Measurements from ENCODE around the gene SUSD6.
A peak's percentile ranks its signal among the peaks of the same experiment; 100 is the strongest.

The SUSD6 gene

GRCh38 chr14:69662636-69663299 is 51.4 kb downstream of the SUSD6 start:
- Histone ChIP-seq H3K9me3 (ENCODE audit: control insufficient read depth, insufficient read depth, low read length) (no peaks in the 10 kb centered on the region), H4K20me1 (ENCODE audit: control insufficient read depth, insufficient read depth, low read depth, low read length) (no peaks in the 10 kb centered on the region), H3K27me3 (ENCODE audit: control insufficient read depth, low read length) (no peaks in the 10 kb centered on the region), H3K36me3 (ENCODE audit: control insufficient read depth, low read length) (peaks cover 18% of the 10 kb centered on the region), H3F3A (ENCODE audit: control insufficient read depth, insufficient read depth) (peaks cover 5% of the 10 kb centered on the region), H3K4me2 (ENCODE audit: low read length) (no peak overlapping the region), H3K4me3 (ENCODE audit: low read length) (no peak overlapping the region), H3K27ac (ENCODE audit: low read depth, low read length) (no peak overlapping the region), H3K79me2 (ENCODE audit: control insufficient read depth, low read length) (peaks cover 69% of the 10 kb centered on the region), H3K4me1 (ENCODE audit: control insufficient read depth, low read length) (peaks cover 53% of the 10 kb centered on the region), H3K9me2 (replicated peaks; ENCODE audit: control insufficient read depth, low read length) (no peaks in the 10 kb centered on the region)
- TF ChIP-seq CTCF (IDR thresholded peaks at IDR 0.05; ENCODE audit: low read depth, low read length, poor library complexity, severe bottlenecking) (no peak), EZH2phosphoT487 (IDR thresholded peaks at IDR 0.05; ENCODE audit: borderline replicate concordance, low read length) (no peak)

GRCh38 chr14:69663300-69663643 is 51.9 kb downstream of the SUSD6 start:
- H3K4me3 ChIP-seq (ENCODE audit: low read length), result no peak overlapping the region

GRCh38 chr14:69664265-69664664 is 52.9 kb downstream of the SUSD6 start:
- H3F3A ChIP-seq (ENCODE audit: control insufficient read depth, insufficient read depth), result peaks cover 6% of the 10 kb centered on the region
- no peak overlapping the region for H3K4me3 ChIP-seq (ENCODE audit: low read length)
- H3K79me2 ChIP-seq (ENCODE audit: control insufficient read depth, low read length), result peaks cover 76% of the 10 kb centered on the region
- TF ChIP-seq EZH2phosphoT487 (IDR thresholded peaks at IDR 0.05; ENCODE audit: borderline replicate concordance, low read length) (no peak), CTCF (IDR thresholded peaks at IDR 0.05; ENCODE audit: low read depth, low read length, poor library complexity, severe bottlenecking) (no peak)
- no peaks in the 10 kb centered on the region for H3K9me2 ChIP-seq (replicated peaks; ENCODE audit: control insufficient read depth, low read length)
- H3K27me3 ChIP-seq (ENCODE audit: control insufficient read depth, low read length), result no peaks in the 10 kb centered on the region
- H3K9me3 ChIP-seq (ENCODE audit: control insufficient read depth, insufficient read depth, low read length), result no peaks in the 10 kb centered on the region
- peaks cover 8% of the 10 kb centered on the region for H3K36me3 ChIP-seq (ENCODE audit: control insufficient read depth, low read length)
- H3K4me2 ChIP-seq (ENCODE audit: low read length), result peak overlapping the region; percentile 23
- H3K4me1 ChIP-seq (ENCODE audit: control insufficient read depth, low read length), result peaks cover 63% of the 10 kb centered on the region
- no peak overlapping the region for H3K27ac ChIP-seq (ENCODE audit: low read depth, low read length)
- H4K20me1 ChIP-seq (ENCODE audit: control insufficient read depth, insufficient read depth, low read depth, low read length), result no peaks in the 10 kb centered on the region

More at GRCh38 chr14:69663300-69663643, 51.9 kb downstream of the SUSD6 start:
- H3K27ac ChIP-seq (ENCODE audit: low read depth, low read length), result no peak overlapping the region
- H3K4me2 ChIP-seq (ENCODE audit: low read length), result peak overlapping the region; percentile 4; the same call in 1 of the 2 replicates
- no peaks in the 10 kb centered on the region for H3K27me3 ChIP-seq (ENCODE audit: control insufficient read depth, low read length)
- H3K9me2 ChIP-seq (replicated peaks; ENCODE audit: control insufficient read depth, low read length), result no peaks in the 10 kb centered on the region
- peaks cover 17% of the 10 kb centered on the region for H3K36me3 ChIP-seq (ENCODE audit: control insufficient read depth, low read length)
- peaks cover 69% of the 10 kb centered on the region for H3K79me2 ChIP-seq (ENCODE audit: control insufficient read depth, low read length)
- H3F3A ChIP-seq (ENCODE audit: control insufficient read depth, insufficient read depth), result peaks cover 6% of the 10 kb centered on the region
- TF ChIP-seq EZH2phosphoT487 (IDR thresholded peaks at IDR 0.05; ENCODE audit: borderline replicate concordance, low read length) (no peak), CTCF (IDR thresholded peaks at IDR 0.05; ENCODE audit: low read depth, low read length, poor library complexity, severe bottlenecking) (no peak)
- H3K9me3 ChIP-seq (ENCODE audit: control insufficient read depth, insufficient read depth, low read length), result no peaks in the 10 kb centered on the region
- H3K4me1 ChIP-seq (ENCODE audit: control insufficient read depth, low read length), result peaks cover 58% of the 10 kb centered on the region
- no peaks in the 10 kb centered on the region for H4K20me1 ChIP-seq (ENCODE audit: control insufficient read depth, insufficient read depth, low read depth, low read length)

All from DOHH2 (cell line).